Panc1 (cell line): ENCODE measurements around the gene CBX4. TPM values are rescaled to one million over a fixed set of nuclear protein-coding genes. Genes with fewer than 3 reads are reported as not detected.

ENCODE experiments used
- ATAC-seq: fragments of 200-7000 bp; cut with Tn5 transposase; 2 replicates; pipeline ENCODE4 v1.9.1; 2020; ENCODE audit warnings: mild to moderate bottlenecking, moderate library complexity
- Bru-seq: library from RNA; stranded (reverse); fragments of 400-500 nt; gene quantifications from one replicate; lab custom pipeline; 2021; lab: Mats Ljungman, UMichigan
- BruChase-seq, 2 experiments: library from RNA; stranded (reverse); fragments of 400-500 nt; gene quantifications; one replicate each; lab custom pipeline; 2021; lab: Mats Ljungman, UMichigan
- BruUV-seq: library from RNA; stranded (reverse); fragments of 400-500 nt; replicated peaks from 2 replicates; lab custom pipeline; 2021; lab: Mats Ljungman, UMichigan
- CTCF ChIA-PET: fragments of 300-600 bp; sonication (Branson Sonifier 250); formaldehyde crosslinking; loops from one replicate; lab custom pipeline; 2022; ENCODE audit warnings: antibody characterized with exemption; lab: Charles Lee
- POLR2A ChIA-PET: fragments of 300-600 bp; sonication (Branson Sonifier 250); formaldehyde crosslinking; loops from one replicate; lab custom pipeline; 2022; ENCODE audit warnings: antibody characterized with exemption; lab: Charles Lee
- DNase-seq: peaks from one replicate; pipeline ENCODE4 v3.0.0-alpha.2; 2010; ENCODE audit warnings: low read depth, low spot score
- H3K27ac ChIP-seq: 2 replicates; pipeline ENCODE4 v1.5.1; 2011; ENCODE audit warnings: mild to moderate bottlenecking, low read length, inconsistent platforms
- H3K27me3 ChIP-seq: fragments of 200-500 bp; sonication (Bioruptor generic); 2 replicates; pipeline ENCODE4 v1.6.0; 2014; ENCODE audit warnings: low read length, inconsistent platforms; ENCODE audit not compliant: control insufficient read depth, insufficient read depth
- H3K36me3 ChIP-seq: fragments of 200-500 bp; sonication (Bioruptor generic); 2 replicates; pipeline ENCODE4 v1.5.1; 2014; ENCODE audit warnings: inconsistent platforms, mild to moderate bottlenecking, low read length, moderate library complexity; ENCODE audit not compliant: control insufficient read depth, insufficient read depth
- H3K4me1 ChIP-seq: 2 replicates; pipeline ENCODE4 v1.5.1; 2011; ENCODE audit warnings: inconsistent platforms, mild to moderate bottlenecking, low read length, moderate library complexity; ENCODE audit not compliant: control insufficient read depth, insufficient read depth
- H3K4me3 ChIP-seq, 2 experiments: 2 replicates each; pipeline ENCODE4 v1.5.1; 2011 to 2012; ENCODE audit warnings: low read depth in 2 of 2, low read length in 2 of 2, mild to moderate bottlenecking in 2 of 2, inconsistent platforms in 1 of 2, moderate library complexity in 1 of 2
- H3K9me3 ChIP-seq: fragments of 200-500 bp; sonication (Bioruptor generic); 2 replicates; pipeline ENCODE4 v1.5.1; 2014; ENCODE audit warnings: low read depth, mild to moderate bottlenecking, inconsistent platforms, low read length, moderate library complexity; ENCODE audit not compliant: control insufficient read depth, insufficient read depth
- POLR2AphosphoS5 ChIP-seq: IDR thresholded peaks from 2 replicates; pipeline ENCODE4 v1.6.1; 2012; ENCODE audit warnings: mild to moderate bottlenecking, low read depth, low read length, moderate library complexity
- SIN3A ChIP-seq: IDR thresholded peaks from 2 replicates; pipeline ENCODE4 v1.6.1; 2012; ENCODE audit warnings: low read depth, mild to moderate bottlenecking, low read length, moderate library complexity, borderline replicate concordance; ENCODE audit not compliant: insufficient read depth
- TCF7L2 ChIP-seq: IDR thresholded peaks from 2 replicates; pipeline ENCODE4 v1.6.1; 2011; ENCODE audit warnings: mild to moderate bottlenecking, low read depth, low read length, inconsistent platforms
- in situ Hi-C: cut with HindIII; loops from 2 replicates; pipeline ENCODE4 v1.10.0; 2016; ENCODE audit warnings: low sequenced_read_pairs, low pct_unique_long_range_greater_than_20kb
- intact Hi-C: fragments of 100-400 bp; cut with micrococcal nuclease; formaldehyde crosslinking; loops from one replicate; pipeline ENCODE4 v1.10.0; 2022; ENCODE audit not compliant: unreplicated experiment
- long read RNA-seq: library from polyadenylated mRNA; unstranded; transcript quantifications from one replicate; pipeline ENCODE4 v2.0.0, GENCODE V29; 2021; ENCODE audit not compliant: unreplicated experiment
- polyA plus RNA-seq: library from polyadenylated mRNA; unstranded; fragments of >200 nt; gene quantifications from one replicate; pipeline ENCODE4 v1.2.1, GENCODE V29; 2012; ENCODE audit warnings: missing spikeins; ENCODE audit not compliant: insufficient read length
- total RNA-seq: library from RNA; stranded (reverse); gene quantifications from one replicate; pipeline ENCODE4 v1.2.1, GENCODE V29; 2021; ENCODE audit not compliant: unreplicated experiment
- TF ChIP-seq, protein P1 (sequence below): fragments of 450-650 bp; IDR thresholded peaks from 2 replicates; pipeline ENCODE4 v1.5.1; 2017; ENCODE audit warnings: mild to moderate bottlenecking
- TF ChIP-seq, protein P2 (sequence below), 2 experiments: IDR thresholded peaks; 2 replicates each; pipeline ENCODE4 v1.6.1; 2011 to 2012; ENCODE audit warnings: low read depth in 2 of 2, control low read depth in 1 of 2, low read length in 1 of 2, mild to moderate bottlenecking in 1 of 2, moderate library complexity in 1 of 2; ENCODE audit not compliant: insufficient read depth in 1 of 2

CBX4 gene
- total RNA-seq (48.6 TPM), Bru-seq, nascent RNA (percentile 76 among the genes with signal in this experiment), BruChase-seq, experiment 1, labeled RNA remaining after a 2-hour chase (percentile 88 among the genes with signal in this experiment), BruChase-seq, experiment 2, labeled RNA remaining after a 6-hour chase (percentile 71 among the genes with signal in this experiment)
- 39.2 TPM for polyA plus RNA-seq
- long read RNA-seq, transcript CBX4-201 (5 exons, 2,664 nt), result major isoform, 31 of 96 reads
- long read RNA-seq, partial matches to known transcripts, result 6 of 96 reads
- long read RNA-seq, other reads (novel, unspliced or antisense), result 59 of 96 reads

- BruUV-seq, result TSS peak; percentile 80
- TF ChIP-seq, protein P1, sequence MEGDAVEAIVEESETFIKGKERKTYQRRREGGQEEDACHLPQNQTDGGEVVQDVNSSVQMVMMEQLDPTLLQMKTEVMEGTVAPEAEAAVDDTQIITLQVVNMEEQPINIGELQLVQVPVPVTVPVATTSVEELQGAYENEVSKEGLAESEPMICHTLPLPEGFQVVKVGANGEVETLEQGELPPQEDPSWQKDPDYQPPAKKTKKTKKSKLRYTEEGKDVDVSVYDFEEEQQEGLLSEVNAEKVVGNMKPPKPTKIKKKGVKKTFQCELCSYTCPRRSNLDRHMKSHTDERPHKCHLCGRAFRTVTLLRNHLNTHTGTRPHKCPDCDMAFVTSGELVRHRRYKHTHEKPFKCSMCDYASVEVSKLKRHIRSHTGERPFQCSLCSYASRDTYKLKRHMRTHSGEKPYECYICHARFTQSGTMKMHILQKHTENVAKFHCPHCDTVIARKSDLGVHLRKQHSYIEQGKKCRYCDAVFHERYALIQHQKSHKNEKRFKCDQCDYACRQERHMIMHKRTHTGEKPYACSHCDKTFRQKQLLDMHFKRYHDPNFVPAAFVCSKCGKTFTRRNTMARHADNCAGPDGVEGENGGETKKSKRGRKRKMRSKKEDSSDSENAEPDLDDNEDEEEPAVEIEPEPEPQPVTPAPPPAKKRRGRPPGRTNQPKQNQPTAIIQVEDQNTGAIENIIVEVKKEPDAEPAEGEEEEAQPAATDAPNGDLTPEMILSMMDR, result peak; percentile 95
- TF ChIP-seq, protein P2, sequence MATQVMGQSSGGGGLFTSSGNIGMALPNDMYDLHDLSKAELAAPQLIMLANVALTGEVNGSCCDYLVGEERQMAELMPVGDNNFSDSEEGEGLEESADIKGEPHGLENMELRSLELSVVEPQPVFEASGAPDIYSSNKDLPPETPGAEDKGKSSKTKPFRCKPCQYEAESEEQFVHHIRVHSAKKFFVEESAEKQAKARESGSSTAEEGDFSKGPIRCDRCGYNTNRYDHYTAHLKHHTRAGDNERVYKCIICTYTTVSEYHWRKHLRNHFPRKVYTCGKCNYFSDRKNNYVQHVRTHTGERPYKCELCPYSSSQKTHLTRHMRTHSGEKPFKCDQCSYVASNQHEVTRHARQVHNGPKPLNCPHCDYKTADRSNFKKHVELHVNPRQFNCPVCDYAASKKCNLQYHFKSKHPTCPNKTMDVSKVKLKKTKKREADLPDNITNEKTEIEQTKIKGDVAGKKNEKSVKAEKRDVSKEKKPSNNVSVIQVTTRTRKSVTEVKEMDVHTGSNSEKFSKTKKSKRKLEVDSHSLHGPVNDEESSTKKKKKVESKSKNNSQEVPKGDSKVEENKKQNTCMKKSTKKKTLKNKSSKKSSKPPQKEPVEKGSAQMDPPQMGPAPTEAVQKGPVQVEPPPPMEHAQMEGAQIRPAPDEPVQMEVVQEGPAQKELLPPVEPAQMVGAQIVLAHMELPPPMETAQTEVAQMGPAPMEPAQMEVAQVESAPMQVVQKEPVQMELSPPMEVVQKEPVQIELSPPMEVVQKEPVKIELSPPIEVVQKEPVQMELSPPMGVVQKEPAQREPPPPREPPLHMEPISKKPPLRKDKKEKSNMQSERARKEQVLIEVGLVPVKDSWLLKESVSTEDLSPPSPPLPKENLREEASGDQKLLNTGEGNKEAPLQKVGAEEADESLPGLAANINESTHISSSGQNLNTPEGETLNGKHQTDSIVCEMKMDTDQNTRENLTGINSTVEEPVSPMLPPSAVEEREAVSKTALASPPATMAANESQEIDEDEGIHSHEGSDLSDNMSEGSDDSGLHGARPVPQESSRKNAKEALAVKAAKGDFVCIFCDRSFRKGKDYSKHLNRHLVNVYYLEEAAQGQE (IDR thresholded peaks at IDR 0.05; ENCODE audit: insufficient read depth in 1 of 2, low read depth in 2 of 2, low read length in 1 of 2), result no peak
- TF ChIP-seq TCF7L2, result no peak
- TF ChIP-seq SIN3A, result 0 out of 2 replicates have a peak, but pooled peaks have one; percentile 72
- peak; percentile 81; the same call in 1 of the 2 replicates for TF ChIP-seq POLR2AphosphoS5
Measured at GRCh38 chr17:79839356-79840268, at the start of gene CBX4. Gene CBX4 (minus strand): TSS chr17:79839440. CDS start chr17:79839251, 189 bp downstream.

DNA sequence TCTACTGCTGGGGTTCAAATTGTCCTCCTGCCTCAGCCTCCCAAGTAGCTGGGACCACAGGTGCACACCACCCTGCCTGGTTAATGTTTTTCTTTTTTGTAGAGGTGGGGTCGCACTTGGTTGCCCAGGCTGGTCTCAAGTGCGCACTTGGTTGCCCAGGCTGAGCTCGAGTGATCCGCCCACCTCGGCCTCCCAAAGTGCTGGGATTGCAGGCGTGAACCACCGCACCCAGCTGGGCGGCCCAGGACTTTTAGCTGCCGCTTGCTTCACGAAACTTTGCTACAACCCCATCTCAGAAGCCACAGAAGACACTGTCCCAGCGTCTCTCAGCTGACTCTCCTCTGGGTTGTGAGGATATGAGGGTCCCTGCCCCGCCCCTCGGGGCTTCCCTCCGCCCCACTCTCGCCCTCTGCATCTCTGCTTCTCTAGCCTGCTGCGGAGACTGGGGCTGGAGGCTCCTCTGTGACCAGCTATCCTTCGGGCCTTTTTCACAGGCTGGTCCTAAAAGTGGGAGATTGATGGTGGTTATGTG lies 48.8 kb upstream of the CBX4 start:
- no peaks in the 10 kb centered on the region for H3K4me1 ChIP-seq
- DNase-seq (no peak), ATAC-seq (no peak)
- TF ChIP-seq SIN3A (no peak), POLR2AphosphoS5 (no peak), TCF7L2 (no peak)
- TF ChIP-seq, protein P1, result no peak
- TF ChIP-seq, protein P2 (IDR thresholded peaks at IDR 0.05; ENCODE audit: insufficient read depth in 1 of 2, low read depth in 2 of 2, low read length in 1 of 2), result no peak
- CTCF ChIA-PET, result no interaction called here
- H3K9me3 ChIP-seq, result no peaks in the 10 kb centered on the region
- no TSS peak for BruUV-seq
- POLR2A ChIA-PET, result no interaction called here
- no peaks in the 10 kb centered on the region for H3K27me3 ChIP-seq
- in situ Hi-C loops, result no loop called here
- no peak overlapping the region for H3K4me3 ChIP-seq
- no peaks in the 10 kb centered on the region for H3K36me3 ChIP-seq
- H3K27ac ChIP-seq, result no peak overlapping the region
- intact Hi-C loops, result no loop called here

More at GRCh38 chr17:79839356-79840268, at the start of gene CBX4:
- Histone ChIP-seq H3K27me3 (no peaks in the 10 kb centered on the region), H3K36me3 (peaks cover 7% of the 10 kb centered on the region; the same call in 1 of the 2 replicates), H3K27ac (peak within 1 kb of the TSS; percentile 86), H3K4me3 (peak within 1 kb of the TSS; percentile 65 to 97), H3K4me1 (peaks cover 39% of the 10 kb centered on the region), H3K9me3 (no peaks in the 10 kb centered on the region)
- ChIA-PET CTCF (interaction anchor here (0.6 to 1.9 kb wide), 9 partner anchors 14 to 963 kb away, joined by 3 to 17 read pairs (median 4); no protein-coding TSS in a partner anchor), POLR2A (interaction anchor here (0.5 to 0.7 kb wide), 5 partner anchors 24 to 149 kb away, joined by 3 to 5 read pairs (median 4); no protein-coding TSS in a partner anchor)
- intact Hi-C loops (loop anchor here (5.0 to 10.0 kb wide), 3 partner anchors 75 to 148 kb away; no protein-coding TSS in a partner anchor), in situ Hi-C loops (no loop called here)
- no peak for DNase-seq
- ATAC-seq, result peak; percentile 74
